Neuron (in vitro differentiated cells): Measurements from ENCODE around the gene PFKM.

Experiments used
- H2AFZ ChIP-seq: one replicate; pipeline ENCODE4 v1.6.1; 2013; ENCODE audit warnings: low read depth, mild to moderate bottlenecking, inconsistent platforms, low read length, moderate library complexity
- H3K27me3 ChIP-seq: one replicate; pipeline ENCODE4 v1.6.1; 2013; ENCODE audit warnings: low read length; ENCODE audit not compliant: insufficient read depth
- H3K36me3 ChIP-seq: one replicate; pipeline ENCODE4 v1.6.1; 2013; ENCODE audit warnings: low read length; ENCODE audit not compliant: insufficient read depth
- H3K4me1 ChIP-seq: one replicate; pipeline ENCODE4 v1.6.1; 2013; ENCODE audit warnings: low read length; ENCODE audit not compliant: insufficient read depth
- H3K4me3 ChIP-seq: 2 replicates; pipeline ENCODE4 v1.5.1; 2013; ENCODE audit warnings: mild to moderate bottlenecking, low read length, moderate library complexity
- H3K9me3 ChIP-seq: one replicate; pipeline ENCODE4 v1.6.1; 2013; ENCODE audit warnings: low read length

PFKM gene

GRCh38 chr12:48189331-48190125, 70.4 kb downstream of the PFKM start:
- H3K36me3 ChIP-seq: no peaks in the 10 kb centered on the region
- H2AFZ ChIP-seq: no peak overlapping the region
- peaks cover 34% of the 10 kb centered on the region for H3K4me1 ChIP-seq
- H3K4me3 ChIP-seq: no peak overlapping the region
- peaks cover 3% of the 10 kb centered on the region for H3K9me3 ChIP-seq
- H3K27me3 ChIP-seq: no peaks in the 10 kb centered on the region

GRCh38 chr12:48191096-48191495, 71.9 kb downstream of the PFKM start:
- H3K27me3 ChIP-seq: no peaks in the 10 kb centered on the region
- no peak overlapping the region for H3K4me3 ChIP-seq
- no peak overlapping the region for H2AFZ ChIP-seq
- H3K4me1 ChIP-seq: peaks cover 26% of the 10 kb centered on the region
- H3K9me3 ChIP-seq: peaks cover 3% of the 10 kb centered on the region
- H3K36me3 ChIP-seq: no peaks in the 10 kb centered on the region

GRCh38 chr12:48192861-48193260, 73.7 kb downstream of the PFKM start:
- Histone ChIP-seq H3K36me3 (no peaks in the 10 kb centered on the region), H2AFZ (no peak overlapping the region), H3K9me3 (peaks cover 3% of the 10 kb centered on the region), H3K4me3 (no peak overlapping the region), H3K4me1 (peaks cover 29% of the 10 kb centered on the region), H3K27me3 (no peaks in the 10 kb centered on the region)

- H3K4me1 ChIP-seq: peaks cover 26% of the 10 kb centered on the region
- no peak overlapping the region for H3K4me3 ChIP-seq
- H2AFZ ChIP-seq: no peak overlapping the region
- no peaks in the 10 kb centered on the region for H3K36me3 ChIP-seq
- H3K9me3 ChIP-seq: peaks cover 3% of the 10 kb centered on the region
- H3K27me3 ChIP-seq: no peaks in the 10 kb centered on the region
These were observed 74.5 kb downstream of the PFKM start for GRCh38 chr12:48193623-48194022.

- peaks cover 3% of the 10 kb centered on the region for H3K9me3 ChIP-seq
- no peak overlapping the region for H2AFZ ChIP-seq
- H3K36me3 ChIP-seq: no peaks in the 10 kb centered on the region
- H3K4me3 ChIP-seq: no peak overlapping the region
- H3K4me1 ChIP-seq: peaks cover 24% of the 10 kb centered on the region
- H3K27me3 ChIP-seq: no peaks in the 10 kb centered on the region
These were observed 75.6 kb downstream of the PFKM start for GRCh38 chr12:48194799-48195201.
